Tibial nerve (tissue), 3 donors: ENCODE data around the gene HOXB13.

ENCODE experiments used
- CTCF ChIP-seq, 5 experiments: fragments of 200-600 bp in 3 of 5; fragments of 450-650 bp in 2 of 5; sonication (generic) in 3 of 5; IDR thresholded peaks; one replicate each; pipeline ENCODE4 v1.5.1; 2016 to 2019; ENCODE audit warnings: antibody characterized with exemption in 5 of 5, mild to moderate bottlenecking in 3 of 5, moderate library complexity in 2 of 5
- POLR2A ChIP-seq, 2 donors: fragments of 450-650 bp; IDR thresholded peaks; one replicate each; pipeline ENCODE4 v1.6.1; 2017; ENCODE audit warnings: antibody characterized with exemption in 2 of 2, mild to moderate bottlenecking in 2 of 2, moderate library complexity in 2 of 2

DNA sequence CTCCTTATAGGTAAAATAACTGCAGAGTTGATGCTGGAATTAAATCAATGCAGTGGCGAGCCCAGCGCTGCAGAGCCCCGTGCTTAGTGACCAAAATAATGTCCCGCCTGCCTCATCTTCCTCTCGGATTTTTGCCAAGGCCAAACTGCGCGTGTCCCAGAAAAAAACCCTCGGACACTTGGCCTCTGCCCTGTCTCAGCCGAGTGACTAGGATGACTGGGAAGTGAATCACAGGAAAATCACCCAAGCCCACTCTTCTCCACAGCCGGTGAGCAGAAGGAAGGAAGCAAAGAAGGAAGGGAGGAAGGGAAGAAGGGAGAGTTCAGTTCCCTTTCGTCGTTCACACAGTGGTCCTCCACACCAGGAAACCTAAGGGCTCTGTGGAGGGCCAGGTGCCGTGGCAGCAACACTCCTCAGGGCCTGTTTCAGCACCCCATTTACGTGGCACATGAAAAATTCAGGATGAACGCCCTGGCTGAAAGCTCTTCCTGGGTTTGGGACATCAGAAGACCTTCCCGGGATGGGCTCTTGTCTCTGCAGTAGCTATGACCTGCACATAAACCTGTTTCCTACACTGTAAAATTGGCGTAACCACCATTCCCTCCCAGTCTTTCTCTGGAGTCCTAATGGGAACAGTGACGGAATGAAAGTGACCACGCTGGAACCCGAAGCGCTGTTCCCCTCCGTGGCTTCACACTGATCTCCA lies 25.4 kb upstream of the HOXB13 start:
- TF ChIP-seq CTCF (IDR thresholded peaks at IDR 0.05) (no peak), POLR2A (IDR thresholded peaks at IDR 0.05) (no peak)
